G401 (cell line): ENCODE results near the gene TPBGL. TPM values are rescaled to one million over a fixed set of nuclear protein-coding genes. Genes with fewer than 3 reads are reported as not detected.

Source experiments
- DNase-seq: peaks from one replicate; pipeline ENCODE4 v3.0.0-alpha.2; 2015; ENCODE audit warnings: low spot score
- in situ Hi-C: cut with HindIII; loops from 2 replicates; pipeline ENCODE4 v1.10.0; 2016; ENCODE audit warnings: low sequenced_read_pairs, mixed read lengths
- total RNA-seq: library from RNA; depleted of rRNA; stranded (reverse); fragments of >200 nt; shearing (Covaris generic); gene quantifications from 2 replicates; pipeline ENCODE4 v1.2.3, GENCODE V29; 2014; rRNA removed

TPBGL gene
- total RNA-seq, 1 experiment from 2014 or later: not detected

GRCh38 chr11:75280770-75281468 is 40.3 kb downstream of the TPBGL start:
- in situ Hi-C loops: no loop called here

GRCh38 chr11:75281469-75282095 is 41.0 kb downstream of the TPBGL start:
- no peak for DNase-seq
- in situ Hi-C loops: no loop called here

More at GRCh38 chr11:75280770-75281468, 40.3 kb downstream of the TPBGL start:
- DNase-seq: no peak

- in situ Hi-C loops: no loop called here
- DNase-seq: no peak
These were observed 42.9 kb downstream of the TPBGL start for GRCh38 chr11:75283391-75283931.

- in situ Hi-C loops: no loop called here
- no peak for DNase-seq
These were observed 45.3 kb downstream of the TPBGL start for GRCh38 chr11:75285776-75286360.

GRCh38 chr11:75286826-75287465 is 46.4 kb downstream of the TPBGL start:
- in situ Hi-C loops: no loop called here
- DNase-seq: no peak

- in situ Hi-C loops: no loop called here
These were observed 47.0 kb downstream of the TPBGL start for GRCh38 chr11:75287579-75287978.

GRCh38 chr11:75289511-75289760 is 48.9 kb downstream of the TPBGL start:
- in situ Hi-C loops: no loop called here
- no peak for DNase-seq

More at GRCh38 chr11:75287579-75287978, 47.0 kb downstream of the TPBGL start:
- DNase-seq: no peak

DNA sequence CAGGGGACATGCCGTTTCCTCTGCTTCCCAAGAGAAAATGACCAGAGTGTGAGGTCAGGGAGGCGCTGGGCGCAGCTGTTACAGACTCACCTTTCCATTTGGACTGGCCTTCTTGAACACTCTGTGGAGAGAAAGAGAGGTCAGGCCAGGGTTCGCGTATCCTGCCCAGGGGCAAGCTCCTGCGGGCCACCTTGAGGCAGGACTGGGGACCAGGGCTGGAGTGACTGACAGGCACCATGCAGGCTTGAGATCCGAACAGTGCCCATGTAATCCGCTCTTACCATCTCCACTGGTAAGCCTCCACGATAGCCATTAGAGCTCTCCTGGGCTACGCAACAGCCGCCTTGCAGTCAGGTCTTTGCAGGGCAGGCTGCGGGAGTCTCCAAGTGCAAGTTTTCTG is 49.3 kb downstream of the TPBGL start:
- in situ Hi-C loops: no loop called here
- no peak for DNase-seq

DNA sequence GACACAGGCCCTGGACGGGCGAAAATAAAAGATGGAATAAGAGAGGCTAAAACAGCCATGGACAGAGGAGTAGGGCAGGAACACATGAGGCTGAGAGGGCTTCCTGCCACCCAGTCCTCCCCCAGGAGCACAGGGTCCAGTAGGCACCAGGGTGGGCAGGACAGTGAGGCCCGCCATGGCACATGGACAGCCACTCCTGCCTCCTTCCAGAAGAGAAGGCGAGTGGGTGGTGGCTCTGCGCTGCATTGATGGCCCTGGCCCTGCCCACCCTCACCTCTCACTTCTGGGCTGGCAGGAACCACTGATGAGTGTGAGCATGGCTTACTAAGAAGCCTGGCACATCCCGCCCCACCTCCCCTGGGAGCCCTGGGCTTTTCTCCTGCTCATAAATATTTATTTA is 51.2 kb downstream of the TPBGL start:
- in situ Hi-C loops: no loop called here
- DNase-seq: no peak

- in situ Hi-C loops: no loop called here
- DNase-seq: no peak
These were observed 52.4 kb downstream of the TPBGL start for GRCh38 chr11:75292943-75293342.

Other genes with a start within 250 kb of the TPBGL start
- gene OR2AT4, start 143.9 kb upstream of the TPBGL start, total RNA-seq: not detected in 2 replicates
- not detected in 2 replicates for gene SLCO2B1, start 89.7 kb upstream of the TPBGL start, total RNA-seq
- gene ARRB1, start 110.9 kb downstream of the TPBGL start, total RNA-seq: 39.0 and 44.6 TPM in 2 replicates
- 2,959 and 3,951 TPM in 2 replicates for gene RPS3, start 158.7 kb downstream of the TPBGL start, total RNA-seq
- gene KLHL35, start 192.4 kb downstream of the TPBGL start, total RNA-seq: not detected in 2 replicates